Stimulated activated CD4-positive, alpha-beta T cell treated with anti-CD3 and anti-CD28 coated beads, TNF-alpha, amount 100 ng/mL, for 24 hours (primary cell): ENCODE results near the gene WFIKKN2.
"Not testable (repeated sequence)": the region's sequence is repeated elsewhere in the genome, so short reads cannot be mapped to it uniquely, and the experiment has no call there.

Source experiments
- DNase-seq, 3 experiments: peaks; one replicate each; pipeline ENCODE4 v3.0.0-alpha.2; 2020; ENCODE audit warnings: low read depth in 3 of 3

WFIKKN2 gene

GRCh38 chr17:50875074-50875473 lies 39.7 kb downstream of the WFIKKN2 start:
- no peak for DNase-seq

- DNase-seq = not testable (repeated sequence)
Observed at GRCh38 chr17:50877042-50877441, 41.7 kb downstream of the WFIKKN2 start.

- DNase-seq = no peak
Observed at GRCh38 chr17:50877838-50878237, 42.5 kb downstream of the WFIKKN2 start.

- DNase-seq = no peak
Observed at GRCh38 chr17:50879086-50879485, 43.7 kb downstream of the WFIKKN2 start.

- no peak for DNase-seq
Observed at GRCh38 chr17:50881182-50881581, 45.8 kb downstream of the WFIKKN2 start.

GRCh38 chr17:50882851-50883250 lies 47.5 kb downstream of the WFIKKN2 start:
- DNase-seq = no peak

GRCh38 chr17:50883850-50884438 lies 48.6 kb downstream of the WFIKKN2 start:
- no peak for DNase-seq

- DNase-seq = no peak
Observed at GRCh38 chr17:50884439-50885311, 49.3 kb downstream of the WFIKKN2 start.

- no peak for DNase-seq
Observed at GRCh38 chr17:50887705-50888245, 52.4 kb downstream of the WFIKKN2 start.

GRCh38 chr17:50889528-50890118 lies 54.2 kb downstream of the WFIKKN2 start:
- DNase-seq = no peak

- no peak for DNase-seq
Observed at GRCh38 chr17:50890675-50891516, 55.5 kb downstream of the WFIKKN2 start.

GRCh38 chr17:50891577-50891989 lies 56.2 kb downstream of the WFIKKN2 start:
- no peak for DNase-seq
